GM21526 (cell line): ENCODE results near the gene SLC12A4.
"Not testable (repeated sequence)": the region's sequence is repeated elsewhere in the genome, so short reads cannot be mapped to it uniquely, and the experiment has no call there.

Source experiments
- ATAC-seq: cut with Tn5 transposase; IDR thresholded peaks from one replicate; pipeline ENCODE4 v1.9.1; 2021; ENCODE audit warnings: moderate library complexity; ENCODE audit not compliant: unreplicated experiment, low FRiP score

Gene SLC12A4

GRCh38 chr16:67930678-67931211 is 37.7 kb downstream of the SLC12A4 start:
- ATAC-seq = no peak

- ATAC-seq = no peak
These were observed 38.2 kb downstream of the SLC12A4 start for GRCh38 chr16:67930191-67930590.

- no peak for ATAC-seq
These were observed 39.7 kb downstream of the SLC12A4 start for GRCh38 chr16:67928561-67929364.

- no peak for ATAC-seq
These were observed 40.3 kb downstream of the SLC12A4 start for GRCh38 chr16:67928147-67928546.

- no peak for ATAC-seq
These were observed 41.1 kb downstream of the SLC12A4 start for GRCh38 chr16:67927131-67927941.

GRCh38 chr16:67926181-67926750 is 42.2 kb downstream of the SLC12A4 start:
- ATAC-seq = no peak

- ATAC-seq = no peak
These were observed 44.1 kb downstream of the SLC12A4 start for GRCh38 chr16:67924140-67924906.

GRCh38 chr16:67923414-67924116 is 44.9 kb downstream of the SLC12A4 start:
- ATAC-seq = no peak

GRCh38 chr16:67922740-67923139 is 45.7 kb downstream of the SLC12A4 start:
- ATAC-seq = no peak

GRCh38 chr16:67922221-67922620 is 46.2 kb downstream of the SLC12A4 start:
- no peak for ATAC-seq

GRCh38 chr16:67919622-67920221 is 48.7 kb downstream of the SLC12A4 start:
- ATAC-seq = no peak

GRCh38 chr16:67917852-67918236 is 50.6 kb downstream of the SLC12A4 start:
- no peak for ATAC-seq

- no peak for ATAC-seq
These were observed 51.1 kb downstream of the SLC12A4 start for GRCh38 chr16:67917140-67917851.

- no peak for ATAC-seq
These were observed 52.4 kb downstream of the SLC12A4 start for GRCh38 chr16:67915831-67916723.

- ATAC-seq = not testable (repeated sequence)
These were observed 53.0 kb downstream of the SLC12A4 start for GRCh38 chr16:67915496-67915769.

GRCh38 chr16:67914758-67915495 is 53.5 kb downstream of the SLC12A4 start:
- no peak for ATAC-seq

- no peak for ATAC-seq
These were observed 58.3 kb downstream of the SLC12A4 start for GRCh38 chr16:67910158-67910557.
